GM23338 (cell line): ENCODE data around the gene DPY19L3. TPM values are rescaled to one million over a fixed set of nuclear protein-coding genes. Genes with fewer than 3 reads are reported as not detected.

Source experiments
- ATAC-seq: fragments of 200-7000 bp; cut with Tn5 transposase; 3 replicates; pipeline ENCODE4 v1.9.1; 2020
- DNase-seq: peaks from one replicate; pipeline ENCODE4 v3.0.0-alpha.2; 2015; ENCODE audit warnings: low spot score
- H2AFZ ChIP-seq: fragments of 200-600 bp; sonication (generic); 2 replicates; pipeline ENCODE4 v1.8.0; 2016; ENCODE audit warnings: antibody characterized with exemption, mild to moderate bottlenecking, moderate library complexity
- H3F3A ChIP-seq: fragments of 200-600 bp; sonication (generic); replicated peaks from 2 replicates; pipeline ENCODE4 v1.8.0; 2017; ENCODE audit warnings: antibody characterized with exemption, mixed run types, low read depth
- H3K27ac ChIP-seq: fragments of 200-600 bp; sonication (generic); 2 replicates; pipeline ENCODE4 v1.6.1; 2016; ENCODE audit warnings: low read depth
- H3K27me3 ChIP-seq: fragments of 200-600 bp; sonication (generic); 2 replicates; pipeline ENCODE4 v1.8.0; 2016; ENCODE audit warnings: mild to moderate bottlenecking, mixed run types, moderate library complexity; ENCODE audit not compliant: insufficient read depth
- H3K36me3 ChIP-seq: fragments of 200-600 bp; sonication (generic); 2 replicates; pipeline ENCODE4 v1.8.0; 2016; ENCODE audit warnings: mild to moderate bottlenecking; ENCODE audit not compliant: insufficient read depth
- H3K4me1 ChIP-seq: fragments of 200-600 bp; sonication (generic); 2 replicates; pipeline ENCODE4 v1.8.0; 2016; ENCODE audit warnings: mild to moderate bottlenecking, moderate library complexity; ENCODE audit not compliant: insufficient read depth
- H3K4me2 ChIP-seq: fragments of 200-600 bp; sonication (generic); 2 replicates; pipeline ENCODE4 v1.7.1; 2017; ENCODE audit warnings: mixed run types
- H3K4me3 ChIP-seq: fragments of 200-600 bp; sonication (generic); 2 replicates; pipeline ENCODE4 v1.6.1; 2016; ENCODE audit warnings: mixed run types
- H3K79me2 ChIP-seq: fragments of 200-600 bp; sonication (generic); replicated peaks from 2 replicates; pipeline ENCODE4 v1.8.0; 2017; ENCODE audit warnings: mild to moderate bottlenecking; ENCODE audit not compliant: insufficient read depth
- H3K9me2 ChIP-seq: fragments of 200-600 bp; sonication (generic); 2 replicates; pipeline ENCODE4 v1.8.0; 2017; ENCODE audit not compliant: insufficient read depth
- H4K20me1 ChIP-seq: fragments of 200-600 bp; sonication (generic); replicated peaks from 2 replicates; pipeline ENCODE4 v1.8.0; 2017; ENCODE audit warnings: mild to moderate bottlenecking; ENCODE audit not compliant: insufficient read depth
- H3K27ac Mint-ChIP-seq: 2 replicates; pipeline ENCODE4 v1.8.0; 2020; ENCODE audit warnings: inconsistent platforms, mild to moderate bottlenecking, moderate library complexity, mixed read lengths
- H3K27me3 Mint-ChIP-seq: 3 replicates; pipeline ENCODE4 v1.8.0; 2022; ENCODE audit warnings: low read depth, mild to moderate bottlenecking, moderate library complexity, mixed read lengths, inconsistent platforms; ENCODE audit not compliant: insufficient read depth, poor library complexity
- H3K36me3 Mint-ChIP-seq: 3 replicates; pipeline ENCODE4 v1.8.0; 2021; ENCODE audit warnings: low read depth, mild to moderate bottlenecking, inconsistent platforms, moderate library complexity, mixed read lengths
- H3K4me1 Mint-ChIP-seq: 3 replicates; pipeline ENCODE4 v1.8.0; 2020; ENCODE audit warnings: mild to moderate bottlenecking, inconsistent platforms, mixed read lengths
- H3K4me3 Mint-ChIP-seq: 3 replicates; pipeline ENCODE4 v1.8.0; 2021; ENCODE audit warnings: moderate library complexity, mild to moderate bottlenecking, inconsistent platforms, mixed read lengths
- H3K9me3 Mint-ChIP-seq: 3 replicates; pipeline ENCODE4 v1.8.0; 2020; ENCODE audit warnings: moderate library complexity, mild to moderate bottlenecking, inconsistent platforms, mixed read lengths
- CREB1 ChIP-seq: fragments of 250-450 bp; sonication (Bioruptor Pico); IDR thresholded peaks from 2 replicates; pipeline ENCODE4 v1.5.0; 2020; ENCODE audit warnings: low read depth, mild to moderate bottlenecking, moderate library complexity
- CTCF ChIP-seq, 2 experiments: fragments of 200-600 bp in 1 of 2; sonication (generic) in 1 of 2; conservative IDR thresholded peaks; 2 replicates each; pipeline versions ENCODE4 v1.5.1 to v1.6.1; 2016 to 2017; ENCODE audit warnings: antibody characterized with exemption in 2 of 2, low read depth in 2 of 2, mild to moderate bottlenecking in 2 of 2, moderate library complexity in 1 of 2
- EZH2 ChIP-seq: fragments of 200-600 bp; sonication (generic); IDR thresholded peaks from one replicate; pipeline ENCODE4 v1.8.0; 2017; ENCODE audit warnings: antibody characterized with exemption, mild to moderate bottlenecking, low read depth; ENCODE audit not compliant: unreplicated experiment
- EZH2phosphoT487 ChIP-seq: fragments of 200-600 bp; sonication (generic); IDR thresholded peaks from one replicate; pipeline ENCODE4 v1.8.1; 2018; ENCODE audit warnings: antibody characterized with exemption; ENCODE audit not compliant: unreplicated experiment
- JUNB ChIP-seq: IDR thresholded peaks from one replicate; pipeline ENCODE4 v1.6.1; 2016; ENCODE audit warnings: antibody characterized with exemption; ENCODE audit not compliant: unreplicated experiment
- NANOG ChIP-seq: IDR thresholded peaks from 2 replicates; pipeline ENCODE4 v1.6.1; 2016; ENCODE audit warnings: antibody characterized with exemption, borderline replicate concordance
- POLR2AphosphoS5 ChIP-seq: IDR thresholded peaks from 2 replicates; pipeline ENCODE4 v1.6.1; 2016; ENCODE audit warnings: antibody characterized with exemption, low read depth
- REST ChIP-seq: IDR thresholded peaks from one replicate; pipeline ENCODE4 v1.6.1; 2018; ENCODE audit warnings: antibody characterized with exemption; ENCODE audit not compliant: unreplicated experiment
- STAT1 ChIP-seq: IDR thresholded peaks from one replicate; pipeline ENCODE4 v1.6.1; 2016; ENCODE audit warnings: antibody characterized with exemption; ENCODE audit not compliant: unreplicated experiment
- ZNF114 ChIP-seq: fragments of 250-450 bp; sonication (Bioruptor Pico); IDR thresholded peaks from 2 replicates; pipeline ENCODE4 v1.5.0; 2020; ENCODE audit warnings: mild to moderate bottlenecking, moderate library complexity
- ZNF331 ChIP-seq: fragments of 250-450 bp; sonication (Bioruptor Pico); IDR thresholded peaks from 2 replicates; pipeline ENCODE4 v1.5.0; 2020; ENCODE audit warnings: low read depth, mild to moderate bottlenecking, moderate library complexity
- polyA plus RNA-seq: library from polyadenylated mRNA; unstranded; fragments of >200 nt; fragmentation: Nextera tagmentation; extraction: Ambion mirVana; gene quantifications from 2 replicates; pipeline ENCODE4 v1.2.1, GENCODE V29; 2016
- total RNA-seq: library from RNA; depleted of rRNA; stranded (reverse); fragments of >200 nt; shearing (Covaris generic); gene quantifications from 2 replicates; pipeline ENCODE4 v1.2.3, GENCODE V29; 2014
- TF ChIP-seq, protein P1 (sequence below): fragments of 250-450 bp; sonication (Bioruptor Pico); IDR thresholded peaks from 2 replicates; pipeline ENCODE4 v1.5.0; 2020; ENCODE audit warnings: mild to moderate bottlenecking, moderate library complexity
- TF ChIP-seq, protein P2 (sequence below): IDR thresholded peaks from 2 replicates; pipeline ENCODE4 v1.6.1; 2016; ENCODE audit warnings: antibody characterized with exemption

Gene DPY19L3
- total and polyA plus RNA-seq, 2 experiments from 2014 or later, result 13.5 to 46.6 TPM

GRCh38 chr19:32416749-32417456 lies 11.3 kb downstream of the DPY19L3 start:
- Histone ChIP-seq H3K27ac (no peak overlapping the region), H3K27me3 (no peaks in the 10 kb centered on the region), H4K20me1 (no peaks in the 10 kb centered on the region; the same call in none of the 2 replicates), H3K4me1 (no peaks in the 10 kb centered on the region), H3K36me3 (peaks cover 27% of the 10 kb centered on the region), H3K4me3 (no peak overlapping the region), H2AFZ (no peak overlapping the region), H3K4me2 (no peak overlapping the region), H3K9me2 (no peaks in the 10 kb centered on the region), H3K79me2 (0 out of 2 replicates have a peak, but pooled peaks cover 11% of the 10 kb centered on the region), H3F3A (no peaks in the 10 kb centered on the region)
- TF ChIP-seq ZNF114 (CRISPR knock-in tag), result no peak
- no peak for TF ChIP-seq EZH2
- TF ChIP-seq, protein P1, sequence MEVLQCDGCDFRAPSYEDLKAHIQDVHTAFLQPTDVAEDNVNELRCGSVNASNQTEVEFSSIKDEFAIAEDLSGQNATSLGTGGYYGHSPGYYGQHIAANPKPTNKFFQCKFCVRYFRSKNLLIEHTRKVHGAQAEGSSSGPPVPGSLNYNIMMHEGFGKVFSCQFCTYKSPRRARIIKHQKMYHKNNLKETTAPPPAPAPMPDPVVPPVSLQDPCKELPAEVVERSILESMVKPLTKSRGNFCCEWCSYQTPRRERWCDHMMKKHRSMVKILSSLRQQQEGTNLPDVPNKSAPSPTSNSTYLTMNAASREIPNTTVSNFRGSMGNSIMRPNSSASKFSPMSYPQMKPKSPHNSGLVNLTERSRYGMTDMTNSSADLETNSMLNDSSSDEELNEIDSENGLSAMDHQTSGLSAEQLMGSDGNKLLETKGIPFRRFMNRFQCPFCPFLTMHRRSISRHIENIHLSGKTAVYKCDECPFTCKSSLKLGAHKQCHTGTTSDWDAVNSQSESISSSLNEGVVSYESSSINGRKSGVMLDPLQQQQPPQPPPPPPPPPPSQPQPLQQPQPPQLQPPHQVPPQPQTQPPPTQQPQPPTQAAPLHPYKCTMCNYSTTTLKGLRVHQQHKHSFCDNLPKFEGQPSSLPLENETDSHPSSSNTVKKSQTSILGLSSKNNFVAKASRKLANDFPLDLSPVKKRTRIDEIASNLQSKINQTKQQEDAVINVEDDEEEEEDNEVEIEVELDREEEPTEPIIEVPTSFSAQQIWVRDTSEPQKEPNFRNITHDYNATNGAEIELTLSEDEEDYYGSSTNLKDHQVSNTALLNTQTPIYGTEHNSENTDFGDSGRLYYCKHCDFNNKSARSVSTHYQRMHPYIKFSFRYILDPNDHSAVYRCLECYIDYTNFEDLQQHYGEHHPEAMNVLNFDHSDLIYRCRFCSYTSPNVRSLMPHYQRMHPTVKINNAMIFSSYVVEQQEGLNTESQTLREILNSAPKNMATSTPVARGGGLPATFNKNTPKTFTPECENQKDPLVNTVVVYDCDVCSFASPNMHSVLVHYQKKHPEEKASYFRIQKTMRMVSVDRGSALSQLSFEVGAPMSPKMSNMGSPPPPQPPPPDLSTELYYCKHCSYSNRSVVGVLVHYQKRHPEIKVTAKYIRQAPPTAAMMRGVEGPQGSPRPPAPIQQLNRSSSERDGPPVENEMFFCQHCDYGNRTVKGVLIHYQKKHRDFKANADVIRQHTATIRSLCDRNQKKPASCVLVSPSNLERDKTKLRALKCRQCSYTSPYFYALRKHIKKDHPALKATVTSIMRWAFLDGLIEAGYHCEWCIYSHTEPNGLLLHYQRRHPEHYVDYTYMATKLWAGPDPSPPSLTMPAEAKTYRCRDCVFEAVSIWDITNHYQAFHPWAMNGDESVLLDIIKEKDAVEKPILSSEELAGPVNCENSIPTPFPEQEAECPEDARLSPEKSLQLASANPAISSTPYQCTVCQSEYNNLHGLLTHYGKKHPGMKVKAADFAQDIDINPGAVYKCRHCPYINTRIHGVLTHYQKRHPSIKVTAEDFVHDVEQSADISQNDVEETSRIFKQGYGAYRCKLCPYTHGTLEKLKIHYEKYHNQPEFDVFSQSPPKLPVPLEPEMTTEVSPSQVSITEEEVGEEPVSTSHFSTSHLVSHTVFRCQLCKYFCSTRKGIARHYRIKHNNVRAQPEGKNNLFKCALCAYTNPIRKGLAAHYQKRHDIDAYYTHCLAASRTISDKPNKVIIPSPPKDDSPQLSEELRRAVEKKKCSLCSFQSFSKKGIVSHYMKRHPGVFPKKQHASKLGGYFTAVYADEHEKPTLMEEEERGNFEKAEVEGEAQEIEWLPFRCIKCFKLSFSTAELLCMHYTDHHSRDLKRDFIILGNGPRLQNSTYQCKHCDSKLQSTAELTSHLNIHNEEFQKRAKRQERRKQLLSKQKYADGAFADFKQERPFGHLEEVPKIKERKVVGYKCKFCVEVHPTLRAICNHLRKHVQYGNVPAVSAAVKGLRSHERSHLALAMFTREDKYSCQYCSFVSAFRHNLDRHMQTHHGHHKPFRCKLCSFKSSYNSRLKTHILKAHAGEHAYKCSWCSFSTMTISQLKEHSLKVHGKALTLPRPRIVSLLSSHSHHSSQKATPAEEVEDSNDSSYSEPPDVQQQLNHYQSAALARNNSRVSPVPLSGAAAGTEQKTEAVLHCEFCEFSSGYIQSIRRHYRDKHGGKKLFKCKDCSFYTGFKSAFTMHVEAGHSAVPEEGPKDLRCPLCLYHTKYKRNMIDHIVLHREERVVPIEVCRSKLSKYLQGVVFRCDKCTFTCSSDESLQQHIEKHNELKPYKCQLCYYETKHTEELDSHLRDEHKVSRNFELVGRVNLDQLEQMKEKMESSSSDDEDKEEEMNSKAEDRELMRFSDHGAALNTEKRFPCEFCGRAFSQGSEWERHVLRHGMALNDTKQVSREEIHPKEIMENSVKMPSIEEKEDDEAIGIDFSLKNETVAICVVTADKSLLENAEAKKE, result no peak
- TF ChIP-seq CTCF (conservative IDR thresholded peaks at IDR 0.05; ENCODE audit: low read depth in 2 of 2), result no peak
- no peak for TF ChIP-seq CREB1
- TF ChIP-seq NANOG, result no peak
- no peak for TF ChIP-seq ZNF331
- TF ChIP-seq EZH2phosphoT487, result no peak
- no peak for TF ChIP-seq REST
- no peak for TF ChIP-seq JUNB
- no peak for TF ChIP-seq POLR2AphosphoS5
- no peak for TF ChIP-seq STAT1
- TF ChIP-seq, protein P2, sequence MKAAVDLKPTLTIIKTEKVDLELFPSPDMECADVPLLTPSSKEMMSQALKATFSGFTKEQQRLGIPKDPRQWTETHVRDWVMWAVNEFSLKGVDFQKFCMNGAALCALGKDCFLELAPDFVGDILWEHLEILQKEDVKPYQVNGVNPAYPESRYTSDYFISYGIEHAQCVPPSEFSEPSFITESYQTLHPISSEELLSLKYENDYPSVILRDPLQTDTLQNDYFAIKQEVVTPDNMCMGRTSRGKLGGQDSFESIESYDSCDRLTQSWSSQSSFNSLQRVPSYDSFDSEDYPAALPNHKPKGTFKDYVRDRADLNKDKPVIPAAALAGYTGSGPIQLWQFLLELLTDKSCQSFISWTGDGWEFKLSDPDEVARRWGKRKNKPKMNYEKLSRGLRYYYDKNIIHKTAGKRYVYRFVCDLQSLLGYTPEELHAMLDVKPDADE, result no peak
- Mint-ChIP-seq H3K27ac (peak overlapping the region; percentile 66), H3K36me3 (peaks cover 66% of the 10 kb centered on the region), H3K4me1 (peaks cover 4% of the 10 kb centered on the region; the same call in 2 of the 3 replicates), H3K27me3 (peaks cover 3% of the 10 kb centered on the region), H3K9me3 (no peaks in the 10 kb centered on the region), H3K4me3 (no peak overlapping the region)
- DNase-seq (no peak), ATAC-seq (peak; percentile 51)
